ENCODE results near the gene SCN1A.

- TF ChIP-seq FOXM1 (IDR thresholded peaks at IDR 0.05; ENCODE audit: low read depth, low read length) (no peak), CTCF (IDR thresholded peaks at IDR 0.05 in 2 of 3, conservative IDR thresholded peaks at IDR 0.05 in 1 of 3; ENCODE audit: control insufficient read depth in 2 of 3, extremely low read depth in 1 of 3, insufficient read depth in 1 of 3, low read depth in 3 of 3, low read length in 3 of 3) (no peak), CREB1 (IDR thresholded peaks at IDR 0.05; ENCODE audit: low read depth) (no peak), REST (IDR thresholded peaks at IDR 0.05; ENCODE audit: low read depth, low read length) (no peak), GABPA (IDR thresholded peaks at IDR 0.05; ENCODE audit: low read depth) (no peak), BACH1 (IDR thresholded peaks at IDR 0.05; ENCODE audit: borderline replicate concordance) (no peak), ATF7 (IDR thresholded peaks at IDR 0.05; ENCODE audit: low read depth) (no peak), MAX (IDR thresholded peaks at IDR 0.05; ENCODE audit: low read depth, low read length) (no peak), PML (IDR thresholded peaks at IDR 0.05; ENCODE audit: low read length) (no peak), FOS (IDR thresholded peaks at IDR 0.05; ENCODE audit: borderline replicate concordance, extremely low read depth, insufficient read length) (no peak), ATF3 (IDR thresholded peaks at IDR 0.05; ENCODE audit: borderline replicate concordance, extremely low read depth, low read depth, low read length) (no peak), PKNOX1 (IDR thresholded peaks at IDR 0.05) (no peak), MEF2B (IDR thresholded peaks at IDR 0.05; ENCODE audit: partially characterized antibody, poor library complexity, severe bottlenecking) (no peak), ZBTB4 (CRISPR knock-in tag; IDR thresholded peaks at IDR 0.05) (no peak)
These were observed 16.3 kb upstream of the SCN1A start for GRCh38 chr2:166144071-166144470.

All from GM12878 (cell line).